Activated CD8-positive, alpha-beta memory T cell treated with anti-CD3 and anti-CD28 coated beads, Interleukin-2, amount 10 ng/mL, durations not matched to agents 7 days and 5 days (primary cell): ENCODE data around the gene SNX27. TPM values are rescaled to one million over a fixed set of nuclear protein-coding genes. Genes with fewer than 3 reads are reported as not detected.
"Not testable (repeated sequence)": the region's sequence is repeated elsewhere in the genome, so short reads cannot be mapped to it uniquely, and the experiment has no call there.

Experiments
- ATAC-seq: fragments of 150-1000 bp; cut with Tn5 transposase; one replicate; pipeline ENCODE4 v1.10.0; 2021; ENCODE audit warnings: moderate library complexity
- CTCF ChIA-PET: fragments of 350-600 bp; sonication (Branson Sonifier 250); formaldehyde crosslinking; loops from one replicate; lab custom pipeline; 2021; ENCODE audit warnings: antibody characterized with exemption; lab: Charles Lee
- DNase-seq: peaks from one replicate; pipeline ENCODE4 v3.0.0-alpha.2; 2020
- H3K27ac Mint-ChIP-seq: one replicate; pipeline ENCODE4 v1.8.0; 2021; ENCODE audit warnings: mild to moderate bottlenecking, mixed read lengths
- H3K27me3 Mint-ChIP-seq: one replicate; pipeline ENCODE4 v1.8.0; 2021; ENCODE audit warnings: mixed read lengths
- H3K36me3 Mint-ChIP-seq: one replicate; pipeline ENCODE4 v1.8.0; 2021; ENCODE audit warnings: mild to moderate bottlenecking, mixed read lengths
- H3K4me1 Mint-ChIP-seq: one replicate; pipeline ENCODE4 v1.8.0; 2021; ENCODE audit warnings: mixed read lengths
- H3K4me3 Mint-ChIP-seq: one replicate; pipeline ENCODE4 v1.8.0; 2021; ENCODE audit warnings: mild to moderate bottlenecking, moderate library complexity, mixed read lengths
- H3K9me3 Mint-ChIP-seq: one replicate; pipeline ENCODE4 v1.8.0; 2022; ENCODE audit warnings: low read depth, mixed read lengths
- total RNA-seq, 2 experiments: library from RNA; stranded (reverse); gene quantifications; one replicate each; pipeline ENCODE4 v1.2.3, GENCODE V29; 2021

Gene SNX27
- total RNA-seq, 2 experiments from 2014 or later = 26.0 to 27.7 TPM

DNA sequence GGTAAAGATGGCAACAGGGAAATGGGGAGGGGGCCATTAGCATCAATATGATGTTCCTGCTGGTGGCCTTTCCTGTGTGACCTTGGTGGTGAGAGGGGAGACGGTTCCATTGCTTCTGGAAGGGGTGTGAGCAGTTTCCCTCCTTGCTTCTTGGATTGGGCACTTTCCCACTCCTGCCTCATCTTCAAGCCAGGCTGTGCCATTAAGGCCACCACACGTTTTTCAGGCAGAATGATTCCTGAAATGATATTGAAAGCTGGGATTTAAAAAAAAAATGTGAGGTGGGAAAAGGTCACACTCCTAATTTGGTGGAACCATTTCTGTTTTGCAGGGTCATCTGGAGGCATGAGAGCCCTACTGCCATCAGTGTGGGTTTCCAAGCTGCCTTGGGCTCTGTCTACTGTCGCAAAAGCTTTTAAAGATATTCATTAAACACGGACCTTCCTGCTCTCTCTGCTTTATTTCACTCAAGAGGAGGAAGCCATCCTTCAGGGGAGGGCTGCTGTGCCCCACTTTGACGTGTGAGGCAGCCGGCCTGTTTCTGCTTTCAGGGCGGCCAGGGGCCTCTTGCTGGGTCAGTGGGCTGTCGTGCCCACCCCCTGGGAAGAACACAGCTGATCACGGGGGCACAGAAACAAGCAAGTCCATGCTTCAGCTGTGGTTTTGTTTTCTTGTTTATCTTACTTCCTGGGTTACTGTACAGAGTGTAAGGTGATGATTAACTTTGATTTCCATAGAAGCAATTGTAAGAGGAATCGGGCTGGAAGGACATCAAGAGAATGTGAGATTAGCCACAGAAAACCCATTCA, 117.5 kb downstream of the SNX27 start:
- Mint-ChIP-seq H3K4me3 (no peak overlapping the region), H3K27ac (no peak overlapping the region), H3K4me1 (no peaks in the 10 kb centered on the region), H3K36me3 (no peaks in the 10 kb centered on the region), H3K9me3 (no peaks in the 10 kb centered on the region), H3K27me3 (peaks cover 46% of the 10 kb centered on the region)
- CTCF ChIA-PET = interaction anchor here (1.1 to 1.5 kb wide), 4 partner anchors 9 to 285 kb away, joined by 3 to 4 read pairs (median 3); no protein-coding TSS in a partner anchor
- ATAC-seq (no peak), DNase-seq (no peak)

- Mint-ChIP-seq H3K9me3 (no peaks in the 10 kb centered on the region), H3K36me3 (no peaks in the 10 kb centered on the region), H3K4me1 (no peaks in the 10 kb centered on the region), H3K27ac (no peak overlapping the region), H3K27me3 (peaks cover 43% of the 10 kb centered on the region), H3K4me3 (no peak overlapping the region)
- ATAC-seq (no peak), DNase-seq (peak; percentile 7)
- CTCF ChIA-PET = interaction anchor here (1.2 kb wide), 2 partner anchors 9 to 136 kb away, joined by 3 read pairs; no protein-coding TSS in a partner anchor
Observed at GRCh38 chr1:151729966-151730291, 118.1 kb downstream of the SNX27 start.

GRCh38 chr1:151733126-151733525, 121.3 kb downstream of the SNX27 start:
- H3K4me1 Mint-ChIP-seq = no peaks in the 10 kb centered on the region
- CTCF ChIA-PET = interaction anchor here (0.6 to 1.2 kb wide), 2 partner anchors 104 to 259 kb away, joined by 3 to 4 read pairs; no protein-coding TSS in a partner anchor
- no peak overlapping the region for H3K27ac Mint-ChIP-seq
- no peaks in the 10 kb centered on the region for H3K36me3 Mint-ChIP-seq
- H3K27me3 Mint-ChIP-seq = peaks cover 25% of the 10 kb centered on the region
- ATAC-seq (no peak), DNase-seq (no peak)
- H3K4me3 Mint-ChIP-seq = no peak overlapping the region
- H3K9me3 Mint-ChIP-seq = peaks cover 3% of the 10 kb centered on the region

GRCh38 chr1:151733995-151734394, 122.1 kb downstream of the SNX27 start:
- peaks cover 20% of the 10 kb centered on the region for H3K27me3 Mint-ChIP-seq
- H3K27ac Mint-ChIP-seq, H3K36me3 Mint-ChIP-seq, DNase-seq, H3K9me3 Mint-ChIP-seq, ATAC-seq, H3K4me3 Mint-ChIP-seq, H3K4me1 Mint-ChIP-seq: not testable (repeated sequence)
- CTCF ChIA-PET = interaction anchor here (0.9 to 2.1 kb wide), 14 partner anchors 12 to 297 kb away, joined by 3 to 7 read pairs (median 4); partner anchors contain the start of gene TUFT1

DNA sequence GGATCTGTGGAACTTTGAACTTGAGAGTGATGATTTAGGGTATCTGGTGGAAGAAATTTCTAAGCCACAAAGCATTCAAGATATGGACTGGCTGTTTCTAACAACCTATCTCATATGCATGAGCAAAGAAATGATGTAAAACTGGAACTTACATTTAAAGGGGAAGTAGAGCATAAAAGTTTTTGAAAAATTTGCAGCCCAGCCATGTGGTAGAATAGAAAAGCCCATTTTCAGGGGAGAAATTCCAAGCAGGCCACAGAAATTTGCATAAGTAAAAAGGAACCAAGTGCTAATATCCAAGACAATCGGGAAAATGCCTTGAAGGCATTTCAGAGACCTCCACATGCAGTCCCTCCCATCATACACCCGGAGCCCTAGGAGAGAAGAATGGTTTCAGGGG, 125.2 kb downstream of the SNX27 start:
- ATAC-seq = no peak
- H3K4me3 Mint-ChIP-seq = no peak overlapping the region
- H3K9me3 Mint-ChIP-seq = peaks cover 3% of the 10 kb centered on the region
- no peak for DNase-seq
- peaks cover 5% of the 10 kb centered on the region for H3K27me3 Mint-ChIP-seq
- no peak overlapping the region for H3K27ac Mint-ChIP-seq
- CTCF ChIA-PET = interaction anchor here (1.1 kb wide), 1 partner anchor 143 kb away, joined by 3 read pairs; no protein-coding TSS in a partner anchor
- peaks cover 7% of the 10 kb centered on the region for H3K4me1 Mint-ChIP-seq
- no peaks in the 10 kb centered on the region for H3K36me3 Mint-ChIP-seq

DNA sequence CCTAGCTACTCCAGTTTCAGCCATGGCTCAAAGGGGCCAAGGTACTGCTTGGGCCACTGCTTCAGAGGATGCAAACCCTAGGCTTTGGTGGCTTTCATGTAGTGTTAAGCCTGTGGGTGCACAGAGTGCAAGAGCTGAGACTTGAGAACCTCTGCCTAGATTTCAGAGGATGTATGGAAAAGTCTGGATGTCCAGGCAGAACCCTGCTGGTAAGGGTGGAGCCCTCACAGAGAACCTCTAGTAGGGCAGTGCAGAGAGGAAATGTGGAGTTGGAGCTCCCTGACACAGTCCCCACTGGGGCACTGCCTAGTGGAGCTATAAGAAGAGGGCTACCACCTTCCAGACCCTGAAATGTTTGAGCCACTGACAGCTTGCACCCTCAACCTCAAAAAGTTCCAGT, 125.6 kb downstream of the SNX27 start:
- no peak overlapping the region for H3K27ac Mint-ChIP-seq

GRCh38 chr1:151739590-151740355, 127.9 kb downstream of the SNX27 start:
- H3K4me3 Mint-ChIP-seq = no peak overlapping the region
- peaks cover 3% of the 10 kb centered on the region for H3K9me3 Mint-ChIP-seq

More for the DNA sequence above, 125.6 kb downstream of the SNX27 start:
- peaks cover 7% of the 10 kb centered on the region for H3K4me1 Mint-ChIP-seq
- ATAC-seq (no peak), DNase-seq (no peak)
- H3K27me3 Mint-ChIP-seq = peaks cover 3% of the 10 kb centered on the region
- CTCF ChIA-PET = interaction anchor here (1.1 kb wide), 1 partner anchor 143 kb away, joined by 3 read pairs; no protein-coding TSS in a partner anchor
- H3K36me3 Mint-ChIP-seq = no peaks in the 10 kb centered on the region
- peaks cover 3% of the 10 kb centered on the region for H3K9me3 Mint-ChIP-seq
- no peak overlapping the region for H3K4me3 Mint-ChIP-seq

DNA sequence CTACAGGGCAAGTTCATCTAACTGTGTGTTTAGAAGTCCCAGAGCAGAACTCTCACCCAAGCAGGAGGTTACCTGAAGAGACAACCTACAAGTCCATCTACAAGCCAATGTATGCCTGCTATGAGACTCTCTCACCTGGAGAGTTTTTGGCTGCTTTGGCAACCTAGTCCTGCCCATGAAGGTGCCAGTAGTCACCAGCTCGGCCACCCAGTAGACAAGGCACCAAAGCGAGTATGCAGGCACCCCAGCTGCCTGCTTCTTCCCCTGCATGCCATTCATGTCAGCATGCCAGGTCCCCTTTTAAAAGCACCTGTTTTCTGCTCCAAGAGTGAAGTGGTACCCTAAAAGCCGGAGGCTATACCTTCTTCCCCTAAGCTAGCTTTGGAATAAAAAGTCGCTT, 129.7 kb downstream of the SNX27 start:
- Mint-ChIP-seq H3K4me3 (no peak overlapping the region), H3K4me1 (peaks cover 7% of the 10 kb centered on the region), H3K36me3 (no peaks in the 10 kb centered on the region), H3K9me3 (peaks cover 2% of the 10 kb centered on the region), H3K27ac (no peak overlapping the region), H3K27me3 (peaks cover 23% of the 10 kb centered on the region)
- CTCF ChIA-PET = no interaction called here
- no peak for ATAC-seq
- DNase-seq = no peak

More at GRCh38 chr1:151739590-151740355, 127.9 kb downstream of the SNX27 start:
- ATAC-seq (no peak), DNase-seq (no peak)
- H3K4me1 Mint-ChIP-seq = peaks cover 7% of the 10 kb centered on the region
- H3K27ac Mint-ChIP-seq = no peak overlapping the region
- H3K27me3 Mint-ChIP-seq = peaks cover 15% of the 10 kb centered on the region
- CTCF ChIA-PET = interaction anchor here (1.9 kb wide), 1 partner anchor 146 kb away, joined by 5 read pairs; no protein-coding TSS in a partner anchor
- no peaks in the 10 kb centered on the region for H3K36me3 Mint-ChIP-seq

Other genes starting within 250 kb of the SNX27 start
- gene SELENBP1, start 239.3 kb upstream of the SNX27 start, total RNA-seq = not detected
- 100 to 1,000 TPM; 284 to 365 TPM for gene PSMB4, start 212.5 kb upstream of the SNX27 start, total RNA-seq
- gene POGZ, start 152.6 kb upstream of the SNX27 start, total RNA-seq = 10 to 100 TPM; 79.6 to 83.5 TPM
- gene CGN, start 100.7 kb upstream of the SNX27 start, total RNA-seq = under 1 TPM; 0.37 to 0.70 TPM
- 1 to 10 TPM; 1.7 to 2.5 TPM for gene TUFT1, start 71.7 kb upstream of the SNX27 start, total RNA-seq
- gene CELF3, start 104.8 kb downstream of the SNX27 start, total RNA-seq = not detected
- not detected for gene RIIAD1, start 109.5 kb downstream of the SNX27 start, total RNA-seq
- 100 to 1,000 TPM; 111 to 127 TPM for gene MRPL9, start 151.4 kb downstream of the SNX27 start, total RNA-seq
- 10 to 100 TPM; 16.4 to 17.1 TPM for gene TDRKH, start 178.4 kb downstream of the SNX27 start, total RNA-seq
- gene LINGO4, start 193.4 kb downstream of the SNX27 start, total RNA-seq = under 1 TPM; 0.07 to 0.15 TPM
- gene RORC, start 219.8 kb downstream of the SNX27 start, total RNA-seq = 1 to 10 TPM in 1 of 2 experiments, under 1 TPM in 1; 0.30 to 1.3 TPM
- under 1 TPM; 0.33 to 0.96 TPM for gene C2CD4D, start 227.8 kb downstream of the SNX27 start, total RNA-seq
- not detected for gene THEM5, start 241.7 kb downstream of the SNX27 start, total RNA-seq